HG02884 (cell line): Measurements from ENCODE around the gene ASAP2.

Experiments
- ATAC-seq: cut with Tn5 transposase; IDR thresholded peaks from one replicate; pipeline ENCODE4 v1.9.1; 2021; ENCODE audit warnings: mild to moderate bottlenecking, moderate library complexity; ENCODE audit not compliant: unreplicated experiment

ASAP2 gene

GRCh38 chr2:9373476-9373875 is 166.9 kb downstream of the ASAP2 start:
- ATAC-seq, result no peak

- no peak for ATAC-seq
Observed at GRCh38 chr2:9374071-9374730, 167.6 kb downstream of the ASAP2 start.

GRCh38 chr2:9375857-9376428 is 169.3 kb downstream of the ASAP2 start:
- ATAC-seq, result no peak

- ATAC-seq, result no peak
Observed at GRCh38 chr2:9377461-9378097, 171.0 kb downstream of the ASAP2 start.

GRCh38 chr2:9378433-9379390 is 172.1 kb downstream of the ASAP2 start:
- no peak for ATAC-seq

- ATAC-seq, result no peak
Observed at GRCh38 chr2:9379391-9379755, 172.8 kb downstream of the ASAP2 start.

GRCh38 chr2:9380702-9381628 is 174.4 kb downstream of the ASAP2 start:
- ATAC-seq, result no peak

GRCh38 chr2:9382604-9383235 is 176.1 kb downstream of the ASAP2 start:
- ATAC-seq, result no peak

- ATAC-seq, result no peak
Observed at GRCh38 chr2:9384521-9384920, 177.9 kb downstream of the ASAP2 start.

- no peak for ATAC-seq
Observed at GRCh38 chr2:9385841-9386240, 179.2 kb downstream of the ASAP2 start.

- ATAC-seq, result no peak
Observed at GRCh38 chr2:9388199-9388681, 181.6 kb downstream of the ASAP2 start.

GRCh38 chr2:9388950-9389911 is 182.6 kb downstream of the ASAP2 start:
- ATAC-seq, result no peak

- ATAC-seq, result no peak
Observed at GRCh38 chr2:9390151-9390850, 183.7 kb downstream of the ASAP2 start.

GRCh38 chr2:9390991-9391390 is 184.4 kb downstream of the ASAP2 start:
- ATAC-seq, result no peak

- no peak for ATAC-seq
Observed at GRCh38 chr2:9391961-9392720, 185.5 kb downstream of the ASAP2 start.

- no peak for ATAC-seq
Observed at GRCh38 chr2:9392898-9393765, 186.5 kb downstream of the ASAP2 start.
